ENCODE results near the gene DDX56.
"Not testable (repeated sequence)": the region's sequence is repeated elsewhere in the genome, so short reads cannot be mapped to it uniquely, and the experiment has no call there.

The DDX56 gene

GRCh38 chr7:44595934-44596635 lies 22.4 kb upstream of the DDX56 start:
- no peak for DNase-seq

DNA sequence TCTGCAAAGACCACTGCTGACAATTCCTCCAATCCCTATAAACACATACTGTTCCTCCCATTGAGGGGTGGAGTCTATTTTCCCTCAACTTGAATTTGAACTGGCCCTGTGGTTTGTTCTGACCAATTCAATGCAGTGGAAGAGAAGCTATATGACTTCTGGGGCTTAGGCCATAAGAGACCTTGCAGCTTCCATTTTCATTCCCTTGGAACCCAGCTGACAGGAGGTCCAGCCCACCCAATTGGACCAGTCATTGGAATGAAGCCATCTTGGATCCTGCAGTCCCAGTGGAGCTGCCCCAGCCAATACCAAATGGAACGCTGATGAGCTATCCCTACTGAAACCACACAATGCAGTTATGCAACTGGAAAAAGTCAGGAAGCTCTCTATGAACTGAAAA lies 17.2 kb upstream of the DDX56 start:
- DNase-seq = no peak

DNA sequence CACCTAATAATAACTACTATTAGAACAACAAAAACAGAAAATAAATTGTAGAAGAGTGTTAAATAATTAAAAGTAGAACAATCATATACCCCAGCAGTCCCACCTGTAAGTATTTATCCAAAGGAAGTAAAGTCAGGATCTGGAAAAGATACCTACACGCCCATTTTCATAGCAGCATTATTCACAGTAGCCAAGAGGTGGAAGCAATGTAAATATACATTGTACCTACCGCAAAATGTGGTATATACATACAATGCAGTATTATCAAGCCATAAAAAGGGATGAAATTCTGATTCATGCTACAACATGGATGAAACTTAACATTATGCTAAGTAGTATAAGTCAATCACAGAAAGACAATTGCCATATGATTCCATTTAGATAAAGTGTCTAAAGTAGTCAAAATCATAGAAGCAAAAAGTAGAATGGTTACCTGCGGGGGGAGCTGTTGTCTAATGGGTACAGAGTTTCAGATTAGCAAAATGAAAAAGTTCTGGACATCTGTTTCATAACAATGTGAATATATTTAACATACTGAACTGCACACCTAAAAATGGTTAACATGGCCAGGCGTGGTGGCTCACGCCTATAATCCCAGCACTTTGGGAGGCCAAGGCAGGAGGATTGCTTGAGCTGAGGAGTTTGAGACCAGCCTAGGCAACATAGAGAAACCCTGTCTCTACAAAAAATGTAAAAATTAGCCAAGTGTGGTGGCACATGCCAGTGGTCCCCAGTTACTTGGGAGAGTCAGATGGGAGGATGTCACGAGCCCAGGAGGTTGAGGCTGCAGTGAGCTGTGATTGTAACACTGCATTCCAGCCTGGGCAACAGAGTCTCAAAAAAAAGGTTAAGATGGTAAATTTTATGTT lies 14.4 kb upstream of the DDX56 start:
- DNase-seq = peak; percentile 73

- no peak for DNase-seq
These were observed 9.6 kb upstream of the DDX56 start for GRCh38 chr7:44583146-44583865.

DNA sequence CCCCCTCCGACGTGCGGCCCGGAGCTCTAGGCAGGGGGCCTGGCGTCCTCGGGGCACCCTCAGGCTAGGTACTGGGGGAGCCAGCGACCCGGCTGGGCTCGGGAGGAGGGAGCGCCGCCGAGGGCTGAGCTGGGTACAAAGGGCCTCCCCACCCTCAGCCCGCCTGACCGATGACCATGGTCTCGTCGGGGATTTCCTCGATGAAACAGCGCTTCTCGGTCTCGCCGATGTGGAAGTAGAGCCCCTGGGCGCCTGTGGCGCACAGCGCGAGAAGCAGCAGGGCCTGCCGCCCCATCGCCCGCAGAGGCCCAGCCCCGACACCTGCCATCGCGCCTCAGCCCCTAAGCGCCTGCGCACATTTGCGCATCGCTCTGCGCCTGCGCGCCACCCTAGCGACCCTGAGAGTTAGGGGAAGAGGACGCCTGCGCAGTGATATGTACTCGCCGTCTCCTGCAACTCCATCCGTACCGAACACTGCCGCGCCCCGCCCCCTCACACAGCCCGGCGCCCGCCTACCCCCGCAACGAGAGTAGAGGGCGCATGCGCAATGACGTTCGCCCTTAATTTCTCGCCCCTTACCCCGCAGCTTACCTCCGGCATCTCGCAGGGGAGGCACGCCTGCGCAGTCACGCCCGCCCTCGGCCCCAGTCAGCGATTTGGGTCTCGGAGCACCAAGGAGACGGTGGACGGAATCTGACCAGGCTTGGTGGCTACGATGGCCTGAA lies 8.3 kb upstream of the DDX56 start, which contains the start of gene TMED4:
Gene TMED4, minus strand, starts transcription at position 353 of the 725 bp plus-strand sequence. Its CDS starts 25 bp downstream, at position 328.
- peak; percentile 100 for DNase-seq

- peak; percentile 84 for DNase-seq
These were observed 7.5 kb upstream of the DDX56 start for GRCh38 chr7:44580945-44581878.

GRCh38 chr7:44576228-44576627 lies 2.5 kb upstream of the DDX56 start:
- DNase-seq = no peak

DNA sequence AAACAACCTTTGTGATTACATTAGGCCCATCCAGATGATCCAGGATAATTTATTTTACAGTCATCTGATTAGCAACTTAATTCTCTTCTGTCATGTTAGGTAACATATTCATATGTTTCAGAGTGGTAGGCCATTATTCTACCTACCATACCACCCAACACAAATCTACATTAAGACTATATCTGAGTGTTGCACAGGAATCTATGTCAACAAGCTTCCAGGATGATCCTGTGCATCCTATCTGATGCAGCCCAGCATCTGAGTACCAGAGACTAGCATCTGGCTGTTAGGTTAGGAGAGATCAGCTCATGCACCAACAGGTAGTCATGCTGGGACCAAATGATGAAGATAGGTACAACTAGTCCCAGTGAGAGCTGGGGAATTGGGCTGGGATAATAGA lies 1.3 kb upstream of the DDX56 start:
- DNase-seq = no peak

GRCh38 chr7:44574287-44574872 lies 672 bp upstream of the DDX56 start:
- DNase-seq = no peak

DNA sequence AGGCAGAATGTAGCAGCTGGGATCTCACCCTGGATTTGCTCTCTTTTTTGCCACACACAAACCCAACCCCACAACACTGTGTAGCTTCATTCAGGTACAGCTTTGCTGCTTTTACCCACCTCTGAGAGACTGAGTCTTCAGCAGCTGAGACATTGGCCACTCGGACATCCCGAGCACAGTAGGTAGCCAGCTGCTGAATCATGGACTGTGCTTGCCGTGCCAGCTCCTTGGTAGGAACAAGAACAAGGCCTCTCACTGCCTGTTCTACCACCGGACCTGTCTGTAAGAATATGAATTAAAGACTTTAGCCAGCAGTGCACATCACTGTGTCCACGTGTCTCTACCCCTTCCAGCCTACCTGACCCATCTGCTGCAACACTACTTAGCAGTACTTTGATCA lies 937 bp downstream of the DDX56 start:
- DNase-seq = no peak

- DNase-seq = no peak
These were observed 3.7 kb downstream of the DDX56 start for GRCh38 chr7:44569959-44570358.

DNA sequence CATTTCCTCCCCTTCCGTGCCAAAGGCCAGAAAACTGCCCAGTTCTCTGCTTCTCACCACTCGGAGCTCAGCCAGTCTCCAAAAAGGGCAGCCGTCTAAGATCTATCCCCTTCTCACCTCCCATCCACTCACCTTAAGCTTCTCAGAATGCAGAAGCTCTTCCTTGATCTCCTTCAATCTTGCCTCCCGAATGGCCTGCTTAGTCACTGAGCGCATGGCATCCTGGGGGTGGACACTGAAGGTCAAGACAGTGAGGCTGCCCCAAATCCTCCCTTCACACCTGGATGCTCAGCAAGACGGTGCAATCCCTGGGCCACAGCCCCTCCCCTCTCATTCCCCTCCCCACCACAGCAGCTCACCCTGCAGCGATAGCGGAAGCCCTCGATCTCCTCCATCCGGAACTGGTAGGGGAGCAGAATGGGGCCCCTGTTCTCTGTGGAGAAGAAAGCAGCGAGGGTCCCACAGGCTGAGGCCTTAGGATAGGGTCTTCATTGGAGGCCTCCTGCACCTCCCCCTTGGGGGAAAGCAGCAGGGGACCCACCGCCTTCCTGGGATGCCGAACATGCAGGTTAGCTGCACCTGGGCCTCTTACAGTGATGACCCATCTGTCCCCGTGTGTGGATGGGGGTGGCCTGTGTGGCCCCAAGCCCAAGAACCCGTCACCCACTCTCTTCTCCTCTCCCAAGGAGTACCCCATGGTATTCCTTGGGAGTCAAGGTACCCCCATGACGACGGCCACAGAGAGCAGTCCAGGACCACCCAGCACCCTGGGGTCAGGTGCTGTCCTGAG lies 4.7 kb downstream of the DDX56 start:
- DNase-seq = no peak

DNA sequence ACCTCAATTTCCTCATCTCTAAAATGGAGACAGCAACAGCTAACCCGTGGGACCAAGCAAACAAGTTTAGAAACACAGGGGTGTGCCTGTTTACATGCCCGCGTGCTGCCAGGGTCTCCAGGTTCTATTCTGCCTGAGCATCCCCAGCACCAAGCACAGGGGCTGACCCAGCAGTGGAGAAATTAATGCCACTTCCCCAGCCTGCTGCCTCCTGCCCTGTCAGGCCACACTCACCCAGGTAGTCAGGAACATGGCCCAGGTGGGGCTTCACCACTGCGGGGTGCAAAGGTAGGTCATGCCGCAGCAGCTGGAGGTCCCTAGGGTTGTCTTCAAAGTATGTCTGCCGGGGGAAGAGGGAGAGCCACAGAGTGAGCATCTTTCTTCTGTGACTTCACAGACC lies 5.8 kb downstream of the DDX56 start:
- DNase-seq = no peak

- no peak for DNase-seq
These were observed 7.0 kb downstream of the DDX56 start for GRCh38 chr7:44566680-44567079.

DNA sequence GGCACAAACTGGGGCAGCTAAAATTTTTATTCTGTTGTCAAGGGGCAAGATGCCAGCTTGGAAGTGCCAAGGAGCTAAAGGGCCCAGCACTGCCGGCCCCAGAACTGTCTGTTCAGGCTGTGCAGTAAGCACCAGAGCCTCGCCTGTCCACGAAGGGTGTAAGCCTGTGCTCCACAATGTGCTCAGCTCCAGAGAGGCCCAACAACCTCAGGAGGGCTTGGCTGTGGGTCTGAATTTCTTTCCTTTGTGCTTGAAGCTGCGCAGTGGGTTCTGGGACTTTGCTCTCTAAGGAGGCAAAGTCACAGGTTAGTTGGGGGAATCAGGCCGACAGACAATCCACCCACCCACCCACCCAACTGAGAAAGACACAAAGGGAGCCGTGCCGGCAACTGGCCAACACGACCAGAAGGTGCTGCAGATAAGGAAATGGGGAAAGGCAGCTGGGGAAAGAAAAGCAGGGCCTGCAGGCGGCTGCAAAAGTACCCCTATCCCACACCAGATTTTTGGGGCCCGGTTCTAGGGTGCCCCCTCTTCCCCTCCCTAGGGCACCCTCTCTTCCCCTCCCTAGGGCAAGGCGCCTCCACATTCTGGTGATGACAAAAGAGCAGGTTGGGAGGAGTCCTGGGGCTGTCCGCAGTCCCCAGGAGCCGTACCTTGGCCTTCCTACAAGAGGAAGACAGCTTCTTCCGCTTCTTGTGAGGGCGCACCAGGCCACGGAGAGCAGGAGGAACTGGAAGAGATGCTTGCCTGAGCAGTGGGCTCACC lies 7.7 kb downstream of the DDX56 start:
- DNase-seq = no peak

- DNase-seq = peak; percentile 86
These were observed 8.5 kb downstream of the DDX56 start for GRCh38 chr7:44565097-44565794.

GRCh38 chr7:44564606-44565005 lies 9.1 kb downstream of the DDX56 start:
- DNase-seq = no peak

DNA sequence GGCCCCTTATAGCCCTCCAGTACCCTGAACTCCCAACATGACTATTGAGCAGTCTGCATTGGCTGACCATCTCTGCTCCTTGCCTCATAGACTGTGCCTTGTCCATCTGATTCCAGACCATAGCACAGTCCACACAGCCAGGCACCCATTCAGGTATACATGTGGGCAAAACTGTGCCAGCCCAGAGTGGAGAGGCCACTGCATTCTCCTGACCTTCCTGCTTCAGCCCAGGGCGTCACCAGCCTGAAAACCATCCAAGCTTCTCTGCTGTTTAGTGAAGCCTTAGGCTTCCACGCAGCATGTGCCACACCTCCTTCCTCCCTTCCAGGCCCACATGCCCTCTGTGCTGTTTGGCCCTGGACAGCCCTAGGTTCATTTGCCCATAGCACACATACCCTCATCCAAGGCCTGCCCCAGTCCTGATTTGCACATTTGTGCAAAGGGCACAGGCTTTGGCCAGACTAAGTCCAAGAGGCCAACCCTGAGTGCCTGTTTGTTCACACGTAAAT lies 10.5 kb downstream of the DDX56 start:
- no peak for DNase-seq

- DNase-seq = not testable (repeated sequence)
These were observed 11.1 kb downstream of the DDX56 start for GRCh38 chr7:44562622-44562962.

All from activated CD8-positive, alpha-beta memory T cell treated with anti-CD3 and anti-CD28 coated beads for 24 hours (primary cell).